Uterus (tissue), 4 donors: ENCODE measurements around the gene RPL22. TPM values are rescaled to one million over a fixed set of nuclear protein-coding genes. Genes with fewer than 3 reads are reported as not detected.

Experiments used
- DNase-seq, 2 donors: peaks; one replicate each; pipeline ENCODE4 v3.0.0-alpha.2; 2019 to 2020
- H3K27ac ChIP-seq, 2 donors: fragments of 200-600 bp; sonication (generic); 1 replicate in 1 of 2; 2 replicates in 1 of 2; pipeline ENCODE4 v1.5.1; 2016 to 2018
- H3K27me3 ChIP-seq, 2 donors: fragments of 200-600 bp; sonication (generic); one replicate each; pipeline ENCODE4 v1.5.1; 2018 to 2019; ENCODE audit warnings: control low read depth in 1 of 2
- H3K36me3 ChIP-seq, 2 donors: fragments of 200-600 bp; sonication (generic); one replicate each; pipeline ENCODE4 v1.5.1; 2019; ENCODE audit warnings: control low read depth in 1 of 2
- H3K4me1 ChIP-seq, 2 donors: fragments of 200-600 bp; sonication (generic); one replicate each; pipeline ENCODE4 v1.5.1; 2018 to 2019; ENCODE audit warnings: control low read depth in 1 of 2
- H3K4me3 ChIP-seq, 2 donors: fragments of 200-600 bp; sonication (generic); 1 replicate in 1 of 2; 2 replicates in 1 of 2; pipeline ENCODE4 v1.5.1; 2018 to 2019; ENCODE audit warnings: mild to moderate bottlenecking in 1 of 2
- H3K9me3 ChIP-seq, 2 donors: fragments of 200-600 bp; sonication (generic); one replicate each; pipeline ENCODE4 v1.5.1; 2019; ENCODE audit warnings: control low read depth in 1 of 2
- POLR2A ChIP-seq, 2 donors: fragments of 450-650 bp; IDR thresholded peaks; one replicate each; pipeline ENCODE4 v1.6.1; 2016; ENCODE audit warnings: antibody characterized with exemption in 2 of 2, mild to moderate bottlenecking in 1 of 2, moderate library complexity in 1 of 2
- intact Hi-C: fragments of 100-400 bp; cut with DNase I; formaldehyde crosslinking; loops from one replicate; pipeline ENCODE4 v1.15.1; 2023; ENCODE audit warnings: low total_unique reads
- total RNA-seq, 4 donors: library from RNA; depleted of rRNA in 3 of 4; stranded (reverse); fragments of >200 nt in 3 of 4; gene quantifications; one replicate each; pipeline versions ENCODE4 v1.1.0 to v1.2.4, GENCODE V29; 2014 to 2023
- TF ChIP-seq, protein P1 (sequence below), 4 experiments: fragments of 200-600 bp in 2 of 4; fragments of 450-650 bp in 2 of 4; sonication (generic) in 2 of 4; IDR thresholded peaks; one replicate each; pipeline ENCODE4 v1.5.1; 2016 to 2019; ENCODE audit warnings: antibody characterized with exemption in 4 of 4, mild to moderate bottlenecking in 2 of 4, moderate library complexity in 1 of 4
- donor health status: DM: yes; HTN: yes; CAD: no.

Gene RPL22
- total RNA-seq, 4 donors from 2014 or later, result 140 to 543 (median 252) TPM

DNA sequence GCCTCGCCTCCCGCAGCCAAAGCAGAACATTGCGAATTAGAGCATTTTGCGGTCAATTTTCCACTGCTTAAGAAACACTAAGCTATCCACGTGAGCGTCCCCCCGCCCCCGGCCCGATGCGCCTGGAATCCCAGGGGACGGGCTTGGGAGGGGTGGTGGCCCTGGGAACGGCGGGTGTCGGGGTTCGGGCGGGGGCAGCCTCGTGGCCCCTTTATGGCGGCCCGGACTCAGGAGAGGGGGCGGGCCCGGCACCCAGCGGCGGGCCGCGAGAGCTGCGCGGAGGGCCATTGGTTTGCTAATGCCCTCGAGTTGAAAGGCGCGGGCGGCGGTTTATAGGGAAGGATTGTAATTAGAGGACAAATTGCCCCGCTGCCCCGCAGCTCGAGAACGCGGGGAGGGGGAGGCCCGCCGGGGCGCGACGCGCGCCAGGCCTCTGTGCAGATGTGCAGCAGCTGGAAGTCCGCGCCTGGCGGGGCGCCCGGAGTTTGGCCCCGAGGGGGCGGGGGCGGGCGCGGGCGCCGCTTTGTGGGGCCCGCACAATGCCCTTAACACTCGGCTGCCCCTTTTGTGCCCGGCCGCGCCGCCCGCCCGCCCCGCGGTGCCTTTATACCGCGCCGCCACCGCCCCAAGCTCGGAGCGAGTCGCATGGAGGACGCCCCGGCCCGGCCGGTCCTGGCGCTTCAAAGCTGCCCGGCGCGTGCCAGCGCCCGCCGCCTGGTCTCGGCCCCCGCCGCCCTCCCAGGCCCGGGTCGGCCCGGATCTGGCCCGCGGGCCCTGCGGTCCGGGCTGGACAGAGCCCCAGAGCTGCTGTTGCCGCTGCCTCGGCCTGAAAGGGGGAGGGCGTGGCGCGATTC is 42.7 kb upstream of the RPL22 start:
- Histone ChIP-seq H3K4me1 (peaks cover 0 to 11% of the 10 kb centered on the region in 2 donors), H3K27ac (no peak overlapping the region), H3K9me3 (no peaks in the 10 kb centered on the region), H3K27me3 (peaks cover 30 to 36% of the 10 kb centered on the region in 2 donors), H3K36me3 (no peaks in the 10 kb centered on the region), H3K4me3 (no peak overlapping the region)
- no peak for TF ChIP-seq POLR2A (IDR thresholded peaks at IDR 0.05)
- TF ChIP-seq, protein P1, sequence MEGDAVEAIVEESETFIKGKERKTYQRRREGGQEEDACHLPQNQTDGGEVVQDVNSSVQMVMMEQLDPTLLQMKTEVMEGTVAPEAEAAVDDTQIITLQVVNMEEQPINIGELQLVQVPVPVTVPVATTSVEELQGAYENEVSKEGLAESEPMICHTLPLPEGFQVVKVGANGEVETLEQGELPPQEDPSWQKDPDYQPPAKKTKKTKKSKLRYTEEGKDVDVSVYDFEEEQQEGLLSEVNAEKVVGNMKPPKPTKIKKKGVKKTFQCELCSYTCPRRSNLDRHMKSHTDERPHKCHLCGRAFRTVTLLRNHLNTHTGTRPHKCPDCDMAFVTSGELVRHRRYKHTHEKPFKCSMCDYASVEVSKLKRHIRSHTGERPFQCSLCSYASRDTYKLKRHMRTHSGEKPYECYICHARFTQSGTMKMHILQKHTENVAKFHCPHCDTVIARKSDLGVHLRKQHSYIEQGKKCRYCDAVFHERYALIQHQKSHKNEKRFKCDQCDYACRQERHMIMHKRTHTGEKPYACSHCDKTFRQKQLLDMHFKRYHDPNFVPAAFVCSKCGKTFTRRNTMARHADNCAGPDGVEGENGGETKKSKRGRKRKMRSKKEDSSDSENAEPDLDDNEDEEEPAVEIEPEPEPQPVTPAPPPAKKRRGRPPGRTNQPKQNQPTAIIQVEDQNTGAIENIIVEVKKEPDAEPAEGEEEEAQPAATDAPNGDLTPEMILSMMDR (IDR thresholded peaks at IDR 0.05), result no peak
- intact Hi-C loops, result no loop called here
- DNase-seq, result no peak

DNA sequence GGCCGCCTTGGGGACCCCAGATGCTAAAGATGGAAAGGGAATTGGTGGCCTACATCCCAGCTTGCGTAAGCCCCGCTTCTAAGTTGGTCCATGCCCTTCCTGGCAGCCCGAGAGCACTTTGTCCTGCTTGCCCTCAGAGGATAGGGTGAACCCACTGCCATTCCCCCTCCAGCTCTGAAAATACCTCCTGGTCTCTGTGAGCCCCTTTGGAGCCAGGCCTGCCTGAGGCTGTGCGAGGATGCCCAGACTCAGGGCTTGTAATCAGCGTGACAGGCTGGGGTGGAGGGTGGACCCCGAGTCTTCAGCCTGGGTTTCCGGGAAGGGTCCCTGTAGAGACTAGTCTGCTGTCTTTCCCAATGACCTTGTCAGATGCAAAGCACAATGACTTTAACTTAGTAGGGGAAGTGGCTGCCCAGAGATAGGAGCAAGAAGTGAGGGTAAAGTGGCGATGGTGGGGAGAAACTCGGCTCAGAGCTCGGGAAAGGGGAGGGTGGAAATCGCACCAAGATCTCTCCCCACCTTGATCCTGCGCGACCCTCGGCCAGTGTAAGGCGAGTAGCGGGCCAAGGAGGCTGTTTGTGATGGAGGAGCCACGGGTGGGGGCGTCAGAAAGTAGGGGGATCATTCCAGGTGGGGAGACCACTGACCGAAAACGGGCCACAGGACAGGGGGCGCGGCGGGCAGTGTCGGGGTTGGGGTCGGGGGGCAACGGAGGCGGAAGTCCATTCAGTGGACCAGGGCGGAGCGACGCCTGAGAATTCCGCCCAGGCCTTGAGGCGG is 41.9 kb upstream of the RPL22 start:
- intact Hi-C loops, result no loop called here
- no peak for DNase-seq
- H3K4me3 ChIP-seq, result no peak overlapping the region

DNA sequence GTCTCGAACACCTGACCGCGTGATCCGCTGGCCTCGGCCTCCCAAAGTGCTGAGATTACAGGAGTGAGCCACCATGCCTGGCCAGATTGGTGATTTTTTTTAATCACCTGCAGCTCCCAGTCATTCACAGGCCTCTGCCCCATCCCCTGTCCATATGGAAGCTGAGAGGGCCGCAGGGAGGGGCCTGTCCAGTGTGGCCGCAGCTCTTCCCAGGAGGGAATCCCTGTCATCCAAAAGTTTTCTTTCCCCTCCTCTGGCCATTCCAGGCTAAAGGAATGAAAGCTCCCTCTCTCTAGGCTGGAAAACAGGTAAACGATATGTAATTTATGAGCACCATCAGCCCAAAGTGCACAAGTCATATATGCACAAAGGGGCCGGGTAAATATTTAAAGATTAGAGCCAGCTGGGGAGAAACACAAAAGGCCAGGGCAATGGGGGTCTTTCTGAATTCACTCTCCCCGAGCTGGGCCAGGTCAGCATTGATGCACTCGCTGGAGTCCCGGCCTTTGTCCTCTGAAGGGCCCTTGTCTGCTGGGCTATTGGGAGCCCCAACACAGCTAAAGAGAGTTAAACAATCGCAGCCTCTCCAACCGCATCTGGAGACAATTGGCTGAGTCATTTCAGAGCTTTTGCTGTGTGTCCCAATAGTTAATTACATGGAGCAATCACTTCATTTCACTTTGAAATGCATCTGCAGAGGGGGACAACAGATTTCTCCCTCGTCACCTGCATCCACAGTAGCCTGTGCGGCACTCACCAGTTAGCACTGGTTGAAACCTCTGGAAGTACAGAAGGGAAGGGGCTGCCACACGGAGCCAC is 40.8 kb upstream of the RPL22 start:
- intact Hi-C loops, result no loop called here
- DNase-seq, result no peak
- H3K4me1 ChIP-seq, result peaks cover 0 to 11% of the 10 kb centered on the region in 2 donors
- H3K27me3 ChIP-seq, result peaks cover 16 to 30% of the 10 kb centered on the region in 2 donors
- no peaks in the 10 kb centered on the region for H3K36me3 ChIP-seq
- H3K9me3 ChIP-seq, result no peaks in the 10 kb centered on the region
- H3K4me3 ChIP-seq, result no peak overlapping the region
- H3K27ac ChIP-seq, result no peak overlapping the region
- no peak for TF ChIP-seq POLR2A (IDR thresholded peaks at IDR 0.05)
- TF ChIP-seq, protein P1 (IDR thresholded peaks at IDR 0.05), result no peak

More for the DNA sequence above, 41.9 kb upstream of the RPL22 start:
- Histone ChIP-seq H3K36me3 (no peaks in the 10 kb centered on the region), H3K4me1 (peaks cover 0 to 11% of the 10 kb centered on the region in 2 donors), H3K9me3 (no peaks in the 10 kb centered on the region), H3K27ac (no peak overlapping the region), H3K27me3 (peaks cover 27 to 36% of the 10 kb centered on the region in 2 donors)
- TF ChIP-seq POLR2A (IDR thresholded peaks at IDR 0.05), result no peak
- TF ChIP-seq, protein P1 (IDR thresholded peaks at IDR 0.05), result no peak

DNA sequence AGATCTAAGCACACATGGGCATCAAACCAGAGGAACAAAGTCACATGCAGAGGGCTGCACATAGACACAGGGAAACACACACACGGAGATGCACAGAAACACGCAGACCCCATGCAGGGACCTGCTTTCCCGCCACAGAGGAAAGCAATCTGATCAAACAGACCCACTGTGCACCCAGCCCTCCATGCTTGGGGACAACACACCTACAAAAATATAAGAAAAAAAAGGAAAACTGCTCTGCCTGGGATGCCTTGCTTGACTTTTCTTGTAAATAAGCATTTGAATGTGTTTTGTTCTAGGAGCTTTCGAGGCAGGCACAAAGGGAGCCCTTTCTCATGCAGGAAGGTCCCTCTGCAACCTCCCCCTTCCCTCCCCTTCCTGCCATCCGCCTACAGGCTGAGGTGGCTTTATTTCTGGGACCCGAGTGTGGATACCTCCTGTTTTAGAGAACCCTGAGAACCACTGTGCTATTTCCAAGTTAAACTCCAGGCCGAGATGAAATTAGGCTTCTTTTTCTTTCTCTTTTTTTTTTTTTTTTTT is 39.9 kb upstream of the RPL22 start:
- no peaks in the 10 kb centered on the region for H3K36me3 ChIP-seq
- no peak overlapping the region for H3K4me3 ChIP-seq
- intact Hi-C loops, result no loop called here
- H3K4me1 ChIP-seq, result peaks cover 7 to 19% of the 10 kb centered on the region in 2 donors
- H3K27ac ChIP-seq, result no peak overlapping the region
- peaks cover 16 to 26% of the 10 kb centered on the region in 2 donors for H3K27me3 ChIP-seq
- no peak for DNase-seq
- TF ChIP-seq, protein P1 (IDR thresholded peaks at IDR 0.05), result no peak
- TF ChIP-seq POLR2A (IDR thresholded peaks at IDR 0.05), result no peak
- H3K9me3 ChIP-seq, result no peaks in the 10 kb centered on the region
